ENCODE data around the gene BAIAP2L2. TPM values are rescaled to one million over a fixed set of nuclear protein-coding genes. Genes with fewer than 3 reads are reported as not detected.
"Not testable (repeated sequence)": the region's sequence is repeated elsewhere in the genome, so short reads cannot be mapped to it uniquely, and the experiment has no call there.

The BAIAP2L2 gene
- total RNA-seq = 3.3 and 4.4 TPM in 2 replicates
- 8.2 and 8.8 TPM in 2 replicates for polyA plus RNA-seq

GRCh38 chr22:38110008-38110862 is at the start of gene BAIAP2L2:
Gene BAIAP2L2, minus strand, starts transcription at chr22:38110684. Its CDS starts 159 bp downstream, at chr22:38110525.
- 75% methylated on average over 18 of the region's 19 CpGs for WGBS (ENCODE audit: low lambda C conversion rate, missing lambda C conversion rate)
- Histone ChIP-seq H3K36me3 (replicated peaks; ENCODE audit: insufficient read depth, low read depth) (no peaks in the 10 kb centered on the region), H4K20me1 (ENCODE audit: insufficient read depth, poor library complexity, severe bottlenecking) (no peaks in the 10 kb centered on the region), H3K79me2 (no peaks in the 10 kb centered on the region), H3K4me3 (no peak within 1 kb of the TSS), H3K4me1 (ENCODE audit: insufficient read depth) (peaks cover 15% of the 10 kb centered on the region), H3K4me2 (peak within 1 kb of the TSS; percentile 71), H3K27ac (peak within 1 kb of the TSS; percentile 97), H3K9me3 (ENCODE audit: low read depth) (no peaks in the 10 kb centered on the region), H3K9me2 (replicated peaks; ENCODE audit: insufficient read depth) (no peaks in the 10 kb centered on the region), H3K27me3 (no peaks in the 10 kb centered on the region), H2AFZ (no peak within 1 kb of the TSS)
- no peak for TF ChIP-seq CTCF (IDR thresholded peaks at IDR 0.05; ENCODE audit: poor library complexity)
- no peak for TF ChIP-seq EZH2 (IDR thresholded peaks at IDR 0.05; ENCODE audit: borderline replicate concordance)
- TF ChIP-seq EZH2phosphoT487 (IDR thresholded peaks at IDR 0.05; ENCODE audit: low read depth, severe bottlenecking, unreplicated experiment) = no peak
- DNase-seq (ENCODE audit: low spot score) = peak; percentile 79

GRCh38 chr22:38155703-38156102 is 45.2 kb upstream of the BAIAP2L2 start:
- Histone ChIP-seq H2AFZ (no peak overlapping the region), H3K9me2 (replicated peaks; ENCODE audit: insufficient read depth) (no peaks in the 10 kb centered on the region), H3K27me3 (no peaks in the 10 kb centered on the region), H3K9me3 (ENCODE audit: low read depth) (no peaks in the 10 kb centered on the region), H3K36me3 (replicated peaks; ENCODE audit: insufficient read depth, low read depth) (no peaks in the 10 kb centered on the region), H3K4me3 (no peak overlapping the region), H3K4me1 (ENCODE audit: insufficient read depth) (peaks cover 10% of the 10 kb centered on the region), H3K79me2 (no peaks in the 10 kb centered on the region), H3K4me2 (no peak overlapping the region), H4K20me1 (ENCODE audit: insufficient read depth, poor library complexity, severe bottlenecking) (no peaks in the 10 kb centered on the region), H3K27ac (no peak overlapping the region)
- WGBS (ENCODE audit: low lambda C conversion rate, missing lambda C conversion rate) = 91% methylated on average over 1 of the region's 1 CpG
- TF ChIP-seq EZH2phosphoT487 (IDR thresholded peaks at IDR 0.05; ENCODE audit: low read depth, severe bottlenecking, unreplicated experiment) (no peak), CTCF (IDR thresholded peaks at IDR 0.05; ENCODE audit: poor library complexity) (no peak), EZH2 (IDR thresholded peaks at IDR 0.05; ENCODE audit: borderline replicate concordance) (no peak)
- DNase-seq (ENCODE audit: low spot score) = no peak

- not testable (repeated sequence) for H2AFZ ChIP-seq; H4K20me1 ChIP-seq (ENCODE audit: insufficient read depth, poor library complexity, severe bottlenecking); H3K4me3 ChIP-seq; H3K36me3 ChIP-seq (replicated peaks; ENCODE audit: insufficient read depth, low read depth); H3K79me2 ChIP-seq; DNase-seq (ENCODE audit: low spot score); H3K27me3 ChIP-seq; H3K4me2 ChIP-seq; H3K9me2 ChIP-seq (replicated peaks; ENCODE audit: insufficient read depth); H3K9me3 ChIP-seq (ENCODE audit: low read depth)
- Histone ChIP-seq H3K4me1 (ENCODE audit: insufficient read depth) (peaks cover 10% of the 10 kb centered on the region), H3K27ac (peak overlapping the region; percentile 71)
- WGBS (ENCODE audit: low lambda C conversion rate, missing lambda C conversion rate) = 48% methylated on average over 1 of the region's 1 CpG
Observed at GRCh38 chr22:38154563-38154915, 44.1 kb upstream of the BAIAP2L2 start.

- Histone ChIP-seq H3K79me2 (no peaks in the 10 kb centered on the region), H3K27me3 (no peaks in the 10 kb centered on the region), H3K36me3 (replicated peaks; ENCODE audit: insufficient read depth, low read depth) (no peaks in the 10 kb centered on the region), H3K4me2 (no peak overlapping the region), H3K9me3 (ENCODE audit: low read depth) (no peaks in the 10 kb centered on the region), H3K4me3 (no peak overlapping the region), H4K20me1 (ENCODE audit: insufficient read depth, poor library complexity, severe bottlenecking) (no peaks in the 10 kb centered on the region), H2AFZ (no peak overlapping the region), H3K4me1 (ENCODE audit: insufficient read depth) (peaks cover 10% of the 10 kb centered on the region), H3K27ac (peak overlapping the region; percentile 71), H3K9me2 (replicated peaks; ENCODE audit: insufficient read depth) (no peaks in the 10 kb centered on the region)
- DNase-seq (ENCODE audit: low spot score) = peak; percentile 60
- TF ChIP-seq EZH2phosphoT487 (IDR thresholded peaks at IDR 0.05; ENCODE audit: low read depth, severe bottlenecking, unreplicated experiment) = no peak
- TF ChIP-seq CTCF (IDR thresholded peaks at IDR 0.05; ENCODE audit: poor library complexity) = peak; percentile 16
- TF ChIP-seq EZH2 (IDR thresholded peaks at IDR 0.05; ENCODE audit: borderline replicate concordance) = no peak
- 52% methylated on average over 4 of the region's 4 CpGs for WGBS (ENCODE audit: low lambda C conversion rate, missing lambda C conversion rate)
Observed at GRCh38 chr22:38153821-38154562, 43.5 kb upstream of the BAIAP2L2 start.

Measured in hepatocyte (in vitro differentiated cells).